NCI-H82 (cell line): ENCODE measurements around the gene LPAR3.

Experiments used
- DNase-seq: peaks from one replicate; lab custom pipeline; 2025; lab: John Stamatoyannopoulos, UW

The LPAR3 gene

GRCh38 chr1:84857906-84858305, 35.1 kb downstream of the LPAR3 start:
- DNase-seq, result no peak

- no peak for DNase-seq
Observed at GRCh38 chr1:84856726-84857270, 36.2 kb downstream of the LPAR3 start.

GRCh38 chr1:84855691-84856630, 37.0 kb downstream of the LPAR3 start:
- no peak for DNase-seq

GRCh38 chr1:84855168-84855567, 37.8 kb downstream of the LPAR3 start:
- DNase-seq, result no peak

GRCh38 chr1:84853741-84854721, 39.0 kb downstream of the LPAR3 start:
- no peak for DNase-seq

- DNase-seq, result no peak
Observed at GRCh38 chr1:84851839-84852238, 41.2 kb downstream of the LPAR3 start.

- no peak for DNase-seq
Observed at GRCh38 chr1:84849357-84849975, 43.5 kb downstream of the LPAR3 start.

GRCh38 chr1:84847253-84848250, 45.5 kb downstream of the LPAR3 start:
- DNase-seq, result no peak

- no peak for DNase-seq
Observed at GRCh38 chr1:84846387-84846786, 46.6 kb downstream of the LPAR3 start.

- DNase-seq, result no peak
Observed at GRCh38 chr1:84845357-84845756, 47.6 kb downstream of the LPAR3 start.

- DNase-seq, result no peak
Observed at GRCh38 chr1:84844094-84844493, 48.9 kb downstream of the LPAR3 start.

GRCh38 chr1:84842748-84843231, 50.2 kb downstream of the LPAR3 start:
- no peak for DNase-seq

GRCh38 chr1:84841971-84842370, 51.0 kb downstream of the LPAR3 start:
- no peak for DNase-seq

- no peak for DNase-seq
Observed at GRCh38 chr1:84840346-84840745, 52.7 kb downstream of the LPAR3 start.

GRCh38 chr1:84839544-84839943, 53.5 kb downstream of the LPAR3 start:
- DNase-seq, result no peak

- DNase-seq, result no peak
Observed at GRCh38 chr1:84836145-84836544, 56.9 kb downstream of the LPAR3 start.

- no peak for DNase-seq
Observed at GRCh38 chr1:84835169-84835568, 57.8 kb downstream of the LPAR3 start.

- no peak for DNase-seq
Observed at GRCh38 chr1:84834419-84835064, 58.5 kb downstream of the LPAR3 start.

- DNase-seq, result no peak
Observed at GRCh38 chr1:84833194-84833593, 59.8 kb downstream of the LPAR3 start.

- no peak for DNase-seq
Observed at GRCh38 chr1:84830136-84830535, 62.9 kb downstream of the LPAR3 start.
